Lower leg skin (tissue), 3 donors: ENCODE data around the gene UTS2R.

Experiments used
- CTCF ChIP-seq, 3 donors: fragments of 450-650 bp; IDR thresholded peaks; one replicate each; pipeline ENCODE4 v1.5.1; 2016; ENCODE audit warnings: antibody characterized with exemption in 3 of 3, mild to moderate bottlenecking in 3 of 3, moderate library complexity in 2 of 3
- POLR2A ChIP-seq, 2 donors: fragments of 450-650 bp; IDR thresholded peaks; one replicate each; pipeline ENCODE4 v1.6.1; 2016 to 2017; ENCODE audit warnings: antibody characterized with exemption in 2 of 2, mild to moderate bottlenecking in 1 of 2, moderate library complexity in 1 of 2

- TF ChIP-seq CTCF (IDR thresholded peaks at IDR 0.05) (no peak), POLR2A (IDR thresholded peaks at IDR 0.05) (no peak)
These were observed 14.8 kb downstream of the UTS2R start for GRCh38 chr17:82386255-82386831.
